ENCODE results near the gene REV3L.
"Not testable (repeated sequence)": the region's sequence is repeated elsewhere in the genome, so short reads cannot be mapped to it uniquely, and the experiment has no call there.

DNA sequence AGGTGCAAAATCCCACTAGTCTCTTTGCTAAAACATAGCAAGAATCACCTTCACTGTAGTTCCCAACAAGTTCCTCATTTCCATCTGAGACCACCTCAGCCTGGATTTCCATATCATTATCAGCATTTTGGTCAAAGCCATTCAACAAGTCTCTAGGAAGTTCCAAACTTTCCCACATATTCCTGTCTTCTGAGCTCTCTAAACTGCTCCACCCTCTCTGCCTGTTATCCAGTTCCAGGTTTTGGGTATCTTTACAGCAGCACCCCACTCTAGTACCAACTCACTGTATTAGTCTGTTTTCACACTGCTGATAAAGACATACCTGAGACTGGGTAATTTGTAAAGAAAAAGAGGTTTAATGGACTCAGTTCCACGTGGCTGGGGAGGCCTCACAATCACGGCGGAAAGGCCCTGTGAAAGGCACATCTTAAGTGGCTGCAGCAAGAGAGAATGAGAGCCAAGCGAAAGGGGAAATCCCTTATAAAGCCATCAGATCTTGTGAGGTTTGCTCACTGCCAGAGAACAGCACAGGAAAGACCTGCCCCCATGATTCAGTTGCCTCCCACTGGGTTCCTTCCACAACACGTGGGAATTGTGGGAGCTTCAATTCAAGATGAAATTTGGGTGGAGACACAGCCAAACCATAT lies 192.2 kb downstream of the REV3L start:
- TF ChIP-seq, protein P1, sequence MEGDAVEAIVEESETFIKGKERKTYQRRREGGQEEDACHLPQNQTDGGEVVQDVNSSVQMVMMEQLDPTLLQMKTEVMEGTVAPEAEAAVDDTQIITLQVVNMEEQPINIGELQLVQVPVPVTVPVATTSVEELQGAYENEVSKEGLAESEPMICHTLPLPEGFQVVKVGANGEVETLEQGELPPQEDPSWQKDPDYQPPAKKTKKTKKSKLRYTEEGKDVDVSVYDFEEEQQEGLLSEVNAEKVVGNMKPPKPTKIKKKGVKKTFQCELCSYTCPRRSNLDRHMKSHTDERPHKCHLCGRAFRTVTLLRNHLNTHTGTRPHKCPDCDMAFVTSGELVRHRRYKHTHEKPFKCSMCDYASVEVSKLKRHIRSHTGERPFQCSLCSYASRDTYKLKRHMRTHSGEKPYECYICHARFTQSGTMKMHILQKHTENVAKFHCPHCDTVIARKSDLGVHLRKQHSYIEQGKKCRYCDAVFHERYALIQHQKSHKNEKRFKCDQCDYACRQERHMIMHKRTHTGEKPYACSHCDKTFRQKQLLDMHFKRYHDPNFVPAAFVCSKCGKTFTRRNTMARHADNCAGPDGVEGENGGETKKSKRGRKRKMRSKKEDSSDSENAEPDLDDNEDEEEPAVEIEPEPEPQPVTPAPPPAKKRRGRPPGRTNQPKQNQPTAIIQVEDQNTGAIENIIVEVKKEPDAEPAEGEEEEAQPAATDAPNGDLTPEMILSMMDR (conservative IDR thresholded peaks at IDR 0.05; ENCODE audit: low read depth, low read length) = not testable (repeated sequence)
- not testable (repeated sequence) for TF ChIP-seq EZH2 (IDR thresholded peaks at IDR 0.05; ENCODE audit: low read length, unreplicated experiment); EZH2phosphoT487 (IDR thresholded peaks at IDR 0.05; ENCODE audit: borderline replicate concordance, low read length)

All from PC-3 (cell line).